HG03103 (cell line): ENCODE results near the gene ALCAM.
"Not testable (repeated sequence)": the region's sequence is repeated elsewhere in the genome, so short reads cannot be mapped to it uniquely, and the experiment has no call there.

Experiments
- ATAC-seq: cut with Tn5 transposase; IDR thresholded peaks from one replicate; pipeline ENCODE4 v1.9.1; 2021; ENCODE audit warnings: low read depth; ENCODE audit not compliant: unreplicated experiment

The ALCAM gene

DNA sequence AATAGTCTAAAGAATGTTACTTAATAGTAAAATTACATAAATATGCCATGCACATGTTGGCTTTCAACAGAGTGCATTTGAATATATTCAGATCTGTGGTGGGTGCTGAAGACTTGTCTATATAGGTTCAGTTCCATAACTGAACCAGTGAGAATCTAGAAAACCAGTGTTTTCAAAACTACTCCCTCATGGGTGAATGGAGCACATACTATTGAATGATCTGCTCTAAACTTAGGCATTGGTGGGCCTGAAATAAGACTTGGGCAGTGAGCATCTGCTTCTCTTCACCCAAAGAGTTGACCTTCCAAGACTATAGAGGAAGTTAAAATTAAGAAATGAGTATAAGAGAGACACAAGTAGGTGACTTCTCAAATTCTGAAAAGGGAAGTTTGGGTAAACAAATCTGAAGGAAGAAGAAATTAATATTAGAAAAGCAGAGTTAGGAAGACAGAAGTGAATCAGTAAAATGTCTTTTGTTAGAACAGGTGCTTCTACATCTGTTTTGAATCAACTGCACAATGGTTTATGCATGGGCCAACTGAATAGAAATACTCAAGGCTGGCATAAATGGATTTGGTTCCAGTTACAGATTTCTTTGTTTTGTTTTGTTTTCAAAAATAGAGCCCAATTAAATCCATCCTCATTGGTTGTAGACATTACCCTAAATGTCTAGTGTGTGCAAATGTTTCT lies 19.3 kb downstream of the ALCAM start:
- peak; percentile 75 for ATAC-seq

DNA sequence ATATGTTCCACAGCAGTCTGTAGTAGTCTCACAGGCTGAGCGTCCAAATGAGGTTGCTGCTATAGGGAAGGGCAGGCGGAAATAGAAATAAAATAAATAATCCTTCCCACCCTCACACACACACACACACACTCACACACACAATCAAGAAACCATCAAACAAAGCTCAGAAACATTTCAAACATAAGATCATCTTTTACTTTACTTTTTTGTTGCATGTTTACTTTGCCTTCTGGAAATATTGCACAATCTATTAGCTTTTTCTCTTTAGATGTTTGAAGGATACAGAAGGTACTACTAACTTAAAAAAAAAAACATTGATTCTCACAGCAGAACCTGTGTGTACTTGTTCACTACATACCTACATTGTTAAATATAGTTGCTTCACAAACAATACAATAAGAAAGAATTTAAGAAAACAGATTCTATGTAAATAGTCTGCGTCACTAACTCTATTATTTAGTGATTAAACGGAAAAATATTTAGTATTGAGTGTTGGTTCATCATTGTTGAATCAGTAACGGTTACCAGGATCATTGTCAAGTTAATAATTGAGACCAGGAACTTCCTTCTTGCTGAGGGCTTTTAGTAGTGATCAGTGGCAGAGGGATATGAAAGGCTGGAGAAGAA lies 20.5 kb downstream of the ALCAM start:
- no peak for ATAC-seq

DNA sequence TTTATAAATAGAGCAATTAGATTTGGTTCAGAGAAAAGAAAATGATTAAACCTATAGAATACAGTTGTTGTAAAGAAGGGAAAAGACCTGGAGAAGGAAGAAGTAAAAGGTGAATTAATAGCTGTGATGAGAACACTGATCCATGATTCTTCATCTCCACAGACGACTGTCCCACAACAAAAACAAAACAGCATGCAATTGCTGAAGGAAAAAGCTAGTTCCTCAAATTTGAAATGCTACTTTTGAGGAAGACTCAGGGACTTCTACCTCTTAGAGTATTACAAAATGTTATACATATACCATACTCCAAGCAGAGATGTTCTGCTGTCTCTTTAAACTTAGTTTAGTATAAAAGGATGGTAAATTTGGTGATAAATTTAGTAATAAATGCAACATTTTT lies 21.5 kb downstream of the ALCAM start:
- no peak for ATAC-seq

DNA sequence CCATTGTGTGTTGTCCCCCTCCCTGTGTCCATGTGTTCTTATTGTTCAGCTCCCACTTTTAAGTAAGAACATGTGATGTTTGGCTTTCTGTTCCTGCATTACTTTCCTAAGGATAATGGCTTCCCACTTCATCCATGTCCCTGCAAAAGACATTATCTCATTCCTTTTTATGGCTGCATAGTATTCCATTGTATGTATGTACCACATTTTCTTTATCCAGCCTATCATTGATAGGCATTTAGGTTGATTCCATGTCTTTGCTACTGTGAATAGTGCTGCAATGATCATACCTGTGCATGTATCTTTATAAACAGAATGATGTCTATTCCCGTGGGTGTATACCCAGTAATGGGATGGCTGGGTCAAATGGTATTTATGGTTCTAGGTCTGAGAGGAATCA lies 23.1 kb downstream of the ALCAM start:
- not testable (repeated sequence) for ATAC-seq

DNA sequence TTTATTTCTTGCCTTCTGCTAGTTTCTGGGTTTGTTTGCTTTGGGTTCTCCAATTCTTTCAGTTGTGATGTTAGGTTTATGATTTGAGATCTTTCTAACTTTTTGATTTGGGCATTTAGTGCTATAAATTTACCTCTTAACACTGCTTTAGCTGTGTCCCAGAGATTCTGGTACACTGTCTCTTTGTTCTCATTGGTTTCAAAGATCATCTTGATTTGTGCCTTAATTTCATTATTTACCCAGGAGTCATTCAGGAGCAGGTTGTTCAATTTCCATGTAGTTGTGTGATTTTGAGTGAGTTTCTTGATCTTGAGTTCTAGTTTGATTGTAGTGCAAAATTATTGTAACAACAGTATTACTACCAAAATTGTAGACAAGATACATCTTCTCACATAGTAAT lies 25.9 kb downstream of the ALCAM start:
- not testable (repeated sequence) for ATAC-seq

DNA sequence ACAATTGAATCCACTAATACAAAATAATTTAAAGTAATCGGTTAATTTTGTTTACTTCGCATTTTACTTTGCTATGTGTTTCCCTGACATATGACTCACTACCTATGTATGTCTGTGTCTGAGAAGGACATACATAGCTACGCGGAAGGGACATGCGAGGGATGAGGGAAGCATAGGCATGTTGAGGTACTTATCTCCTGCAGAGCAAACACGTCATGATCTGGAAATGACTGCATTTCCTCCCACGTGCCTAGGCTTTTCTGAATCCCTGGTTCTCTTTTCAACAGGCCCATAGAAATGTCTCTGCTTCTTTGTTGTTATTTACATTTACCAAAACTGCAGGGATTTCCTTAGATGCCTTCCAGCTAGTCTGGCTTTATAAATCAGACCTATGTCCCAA lies 27.5 kb downstream of the ALCAM start:
- no peak for ATAC-seq

DNA sequence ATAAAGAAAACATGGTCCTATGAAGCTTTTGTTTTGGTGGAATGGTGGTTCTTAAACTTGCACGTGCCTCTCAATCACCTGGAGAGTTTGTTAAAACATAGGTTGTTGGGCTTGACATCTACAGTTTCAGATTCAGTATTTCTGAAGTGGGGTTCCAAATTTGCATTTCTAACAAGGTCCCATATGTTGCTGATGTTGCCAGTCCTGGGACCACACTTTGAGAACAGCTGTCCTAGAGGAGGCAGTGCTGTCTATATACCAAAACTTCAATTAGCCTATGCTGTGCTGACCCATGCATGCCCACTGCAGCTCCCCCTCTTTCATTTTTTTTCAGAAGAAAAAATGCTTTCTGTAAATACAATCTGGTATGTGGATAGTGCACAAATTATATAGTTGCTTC lies 31.3 kb downstream of the ALCAM start:
- no peak for ATAC-seq

DNA sequence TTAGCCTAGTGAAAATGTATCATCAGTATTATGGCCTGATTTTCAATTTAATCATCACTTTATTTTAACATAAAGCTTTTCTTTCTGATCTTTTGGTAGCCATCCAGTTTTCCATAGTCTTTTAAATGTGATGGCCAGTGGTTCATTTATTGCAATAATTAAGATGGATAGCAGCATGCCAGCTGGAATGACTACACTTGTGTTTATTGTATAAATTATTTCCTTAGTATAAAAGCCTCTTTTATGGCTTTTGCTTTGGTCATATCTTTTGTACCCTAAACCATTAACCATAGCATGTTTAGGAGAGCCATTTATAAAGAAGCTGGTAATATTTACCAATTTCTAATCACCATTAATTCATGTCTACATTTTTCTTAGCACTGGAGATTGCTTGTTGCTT lies 31.7 kb downstream of the ALCAM start:
- no peak for ATAC-seq

DNA sequence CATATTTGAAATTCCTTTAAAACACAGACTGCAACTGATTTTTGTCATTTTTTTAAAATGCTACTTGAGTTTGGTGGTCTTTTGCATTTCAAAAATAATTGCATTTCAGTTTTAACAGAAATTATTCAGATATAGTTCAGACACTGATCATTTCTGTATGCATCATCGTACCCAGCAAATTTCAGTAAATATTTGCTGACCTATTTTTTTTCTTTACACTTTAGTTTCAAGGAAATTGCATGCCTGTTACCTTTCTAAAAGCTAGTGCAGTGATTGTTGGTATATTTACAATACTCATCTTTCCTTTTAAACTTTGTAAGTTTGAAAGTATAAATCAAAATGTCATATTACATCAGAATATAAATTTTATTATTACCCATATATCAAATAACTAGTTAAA lies 32.4 kb downstream of the ALCAM start:
- ATAC-seq, result no peak

DNA sequence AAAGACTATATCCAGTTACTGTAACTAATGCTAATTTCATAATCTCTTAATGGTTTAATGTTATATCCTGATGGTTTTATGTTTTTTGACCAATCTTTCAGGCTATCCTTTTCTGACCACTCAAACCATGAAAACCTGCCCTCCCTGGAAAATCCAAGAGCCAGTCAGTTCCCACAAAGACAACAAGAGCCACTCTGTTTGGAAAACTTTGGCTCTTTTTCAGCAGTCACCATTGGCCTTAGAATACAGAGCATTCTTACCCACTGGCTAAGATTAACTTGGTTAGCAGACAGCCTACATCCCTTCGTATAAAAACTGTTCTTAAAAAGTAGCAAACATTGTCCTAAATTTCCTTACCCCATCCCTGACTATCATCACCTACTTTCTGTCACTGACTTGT lies 32.9 kb downstream of the ALCAM start:
- ATAC-seq, result no peak

DNA sequence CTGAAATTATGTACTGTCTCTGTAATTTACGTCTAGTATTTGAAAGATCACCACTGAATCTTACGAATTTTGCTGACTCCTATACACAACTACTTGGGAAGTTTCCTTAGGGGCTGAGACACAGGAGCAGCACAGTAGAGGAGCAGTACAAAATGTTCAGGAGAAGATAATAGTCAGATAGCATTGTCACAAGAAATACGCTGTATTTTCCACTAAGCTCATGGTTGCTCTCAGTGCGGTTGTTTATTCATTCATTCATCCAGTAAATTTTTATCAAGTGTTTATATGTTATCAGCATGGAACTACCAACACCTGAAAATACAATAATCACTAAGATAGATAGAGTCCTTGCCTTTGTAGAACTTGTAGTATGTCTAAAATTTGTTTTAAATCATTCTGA lies 34.5 kb downstream of the ALCAM start:
- no peak for ATAC-seq

DNA sequence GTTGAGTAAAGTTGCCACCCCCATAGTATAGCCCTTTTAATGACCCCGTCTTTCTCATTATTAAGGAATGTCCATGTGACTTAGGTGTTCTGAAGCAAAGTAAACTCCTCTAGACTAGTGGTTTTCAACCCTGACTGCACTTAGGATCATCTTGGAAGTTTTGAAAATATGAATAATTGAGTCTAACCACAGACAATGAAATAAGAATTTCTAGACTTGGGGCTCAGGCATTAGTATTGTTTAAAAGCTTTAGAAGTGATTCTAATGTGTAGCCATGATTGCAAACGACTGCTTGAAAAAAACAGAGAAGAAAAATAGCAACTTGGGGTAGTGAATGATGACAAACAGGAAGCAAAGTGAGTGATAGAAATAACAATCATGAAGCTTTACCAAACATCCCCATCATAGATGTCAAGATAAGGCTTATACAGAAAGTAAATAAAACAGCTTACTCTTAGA lies 35.0 kb downstream of the ALCAM start:
- no peak for ATAC-seq

DNA sequence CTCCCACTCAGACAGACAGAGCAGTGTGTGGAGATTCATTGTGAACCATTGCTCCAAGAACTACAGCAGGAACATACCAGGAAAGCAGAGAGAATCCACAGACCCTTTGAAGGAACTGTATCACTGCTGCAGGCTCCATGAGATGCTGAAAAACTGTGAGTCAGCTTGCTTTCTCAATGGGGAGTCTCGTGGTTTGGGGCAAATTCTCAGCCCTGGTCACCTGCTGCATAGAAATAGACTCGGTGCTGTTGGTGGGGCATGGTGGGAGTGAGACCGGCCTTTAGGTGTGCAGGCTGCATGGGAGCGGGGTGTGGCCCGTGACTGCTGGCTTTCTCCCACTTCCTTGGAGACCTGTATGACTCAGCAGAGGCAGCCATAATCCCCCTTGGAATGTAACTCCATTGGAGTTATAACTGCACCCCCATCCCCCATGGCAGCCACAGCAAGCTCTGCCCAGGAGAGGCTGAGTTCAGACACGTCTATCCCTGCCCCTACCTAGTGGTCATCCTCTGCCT lies 35.6 kb downstream of the ALCAM start:
- ATAC-seq, result no peak

DNA sequence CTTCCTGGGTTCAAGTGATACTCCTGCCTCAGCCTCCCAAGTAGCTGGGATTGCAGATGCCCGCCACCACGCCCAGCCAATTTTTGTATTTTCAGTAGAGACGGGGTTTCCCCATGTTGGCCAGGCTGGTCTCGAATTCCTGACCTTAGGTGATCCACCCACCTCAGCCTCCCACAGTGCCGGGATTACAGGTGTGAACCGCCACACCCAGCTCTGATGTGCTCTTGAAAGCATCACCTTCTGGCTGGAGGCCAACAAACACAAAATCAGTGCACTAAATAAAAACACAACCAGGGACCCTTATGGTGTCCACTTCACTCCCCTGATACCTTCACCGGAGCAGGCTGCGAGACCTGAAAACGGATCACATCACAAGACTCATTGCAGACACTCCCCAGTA lies 36.3 kb downstream of the ALCAM start:
- not testable (repeated sequence) for ATAC-seq

DNA sequence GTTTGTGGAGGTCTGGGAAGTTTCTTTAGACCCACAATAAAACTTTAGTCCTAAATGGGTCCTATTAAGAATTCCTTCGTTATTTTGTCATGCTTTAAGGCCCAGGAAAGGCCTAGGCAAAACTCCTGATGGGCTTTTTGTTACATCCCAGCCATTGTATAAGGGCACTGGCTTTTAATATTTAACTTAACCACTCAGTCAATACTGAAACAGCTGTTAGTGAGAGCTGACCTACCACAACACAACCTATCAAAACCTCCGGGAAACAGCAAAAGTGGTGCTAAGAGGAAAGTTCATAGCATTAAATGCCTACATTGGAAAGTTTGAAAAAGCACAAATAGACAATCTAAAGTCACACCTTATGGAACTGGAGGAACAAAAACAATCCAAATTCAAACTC lies 39.6 kb downstream of the ALCAM start:
- ATAC-seq, result no peak

DNA sequence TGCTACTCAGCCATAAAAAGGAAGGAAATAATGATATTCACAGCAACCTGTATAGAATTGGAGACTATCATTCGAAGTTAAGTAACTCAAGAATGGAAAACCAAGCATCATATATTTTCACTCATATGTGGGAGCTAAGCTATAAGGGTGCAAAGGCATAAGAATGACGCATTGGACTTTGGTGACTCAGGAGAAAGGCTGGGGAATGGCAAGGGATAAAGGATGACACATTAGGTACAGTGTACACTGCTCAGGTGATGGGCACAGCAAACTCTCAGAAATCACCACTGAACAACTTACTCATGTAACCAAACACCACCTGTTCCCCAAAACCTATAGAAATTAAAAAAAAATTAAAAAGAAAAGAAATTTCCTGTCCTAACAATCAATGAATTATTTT lies 42.7 kb downstream of the ALCAM start:
- ATAC-seq, result no peak

DNA sequence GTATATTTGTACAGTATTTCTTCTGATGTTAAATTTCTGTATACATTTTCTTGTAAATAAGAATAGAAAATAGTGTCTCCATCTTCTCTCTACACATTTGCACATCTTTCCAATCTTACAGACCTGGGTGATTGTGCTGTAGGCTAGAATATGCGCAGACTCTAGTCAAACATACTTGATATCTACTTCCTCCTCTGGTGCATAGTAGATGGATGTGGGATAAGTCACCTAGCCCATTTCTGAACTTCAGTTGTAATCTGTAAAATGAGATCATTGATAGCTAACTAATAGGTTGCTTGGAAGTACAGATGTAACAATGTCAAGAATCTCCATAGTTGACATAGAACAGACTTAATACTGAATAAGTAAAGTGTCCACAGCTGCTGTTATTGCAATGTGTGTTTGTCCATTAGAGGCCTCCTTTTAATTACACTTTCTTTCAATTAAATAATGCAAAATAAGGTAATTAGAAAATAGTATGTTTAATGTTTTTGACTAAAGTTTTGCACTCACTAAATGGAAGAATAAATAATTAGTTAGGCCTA lies 46.7 kb downstream of the ALCAM start:
- no peak for ATAC-seq

DNA sequence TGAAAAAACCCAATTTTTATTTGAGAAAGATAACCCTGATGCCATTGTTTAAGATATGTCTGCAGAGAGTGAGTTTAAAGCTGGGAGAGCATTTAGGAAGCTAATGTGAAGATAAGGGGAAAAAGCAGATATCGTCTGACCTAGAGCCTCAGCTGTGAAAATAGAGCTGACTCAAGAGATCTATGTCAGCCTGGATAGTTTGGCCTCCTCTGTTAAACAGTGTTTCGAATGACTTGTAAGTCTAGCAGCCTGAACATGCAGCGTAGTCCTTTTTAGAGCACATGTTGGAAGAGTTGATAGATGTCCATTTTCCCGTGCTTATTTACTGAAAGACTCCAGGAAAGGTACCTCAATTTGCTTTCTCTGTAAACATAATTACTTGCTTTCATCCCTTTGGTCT lies 48.1 kb downstream of the ALCAM start:
- ATAC-seq, result no peak

DNA sequence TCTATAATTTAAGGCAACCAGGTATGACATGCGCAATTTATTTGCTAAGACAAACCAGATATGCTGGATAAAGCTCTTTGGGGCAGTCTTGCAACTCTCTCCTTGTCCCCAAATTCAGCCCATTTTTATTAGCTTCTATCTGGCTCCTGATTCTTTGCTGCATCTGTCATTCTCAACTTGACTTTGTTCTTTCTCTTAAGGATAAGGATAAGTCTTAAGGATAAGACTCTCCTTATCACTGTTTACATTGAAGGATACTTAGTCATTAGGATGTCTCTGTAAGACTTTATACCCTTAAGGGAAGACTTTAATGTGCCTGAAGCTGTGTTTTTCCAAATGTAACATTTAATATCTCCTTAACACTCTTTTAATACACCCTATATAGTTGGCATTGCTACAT lies 49.2 kb downstream of the ALCAM start:
- no peak for ATAC-seq

DNA sequence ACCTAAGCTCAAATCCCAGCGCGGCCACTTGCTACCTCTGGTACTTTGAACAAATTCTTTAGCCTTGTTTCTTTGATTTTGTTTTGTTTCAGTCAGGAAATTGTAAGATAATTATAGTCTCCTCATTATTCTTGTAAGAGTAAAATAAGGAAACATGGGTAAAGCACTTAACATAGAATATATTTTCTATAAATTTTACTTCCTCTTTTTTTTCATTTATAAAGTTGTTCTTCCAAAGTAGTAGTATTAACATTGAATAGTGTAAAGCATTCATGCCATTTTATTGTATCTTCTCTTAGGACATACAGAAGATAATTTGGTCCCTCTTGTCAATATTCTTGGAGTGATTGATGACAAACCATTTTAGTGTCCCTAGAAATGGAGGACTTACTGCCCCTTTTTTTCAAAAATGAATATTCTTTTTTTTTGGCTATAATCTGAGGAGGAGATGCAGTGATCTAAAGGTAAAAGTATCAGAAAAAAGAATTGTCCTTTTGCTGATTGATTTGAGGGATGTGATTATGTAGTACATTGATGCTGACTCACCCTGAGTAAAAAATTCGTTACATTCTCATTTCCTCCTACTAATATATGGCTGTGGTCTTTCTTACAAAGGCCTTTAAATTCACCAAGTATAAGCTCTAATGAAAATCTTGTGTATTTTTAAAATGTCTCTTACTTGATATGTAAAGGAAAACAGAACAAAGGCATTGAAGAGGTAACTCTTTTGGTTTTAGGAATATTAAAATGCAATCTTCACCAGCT lies 51.0 kb downstream of the ALCAM start:
- no peak for ATAC-seq

DNA sequence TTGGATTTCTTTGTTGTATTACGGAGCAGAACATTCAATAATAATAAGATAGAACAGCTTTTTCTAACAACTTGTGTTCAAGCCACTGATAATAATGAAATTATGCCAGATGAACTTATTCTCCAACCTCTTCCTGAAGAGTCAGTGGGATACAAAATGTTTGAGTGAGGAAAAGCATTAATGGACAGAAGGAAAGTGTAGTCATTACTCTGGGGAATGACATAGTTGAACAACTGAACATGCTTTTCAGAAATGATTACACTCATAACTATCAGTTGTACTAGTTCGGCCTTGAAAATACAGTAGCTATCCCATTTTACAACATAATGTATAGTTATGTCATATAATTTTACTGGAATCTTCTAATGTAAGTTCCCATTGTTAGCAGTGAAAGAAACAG lies 55.9 kb downstream of the ALCAM start:
- ATAC-seq, result no peak
